ENCODE results near the gene BTRC. TPM values are rescaled to one million over a fixed set of nuclear protein-coding genes. Genes with fewer than 3 reads are reported as not detected.

The BTRC gene
- total and polyA plus RNA-seq, 2 donors (not counting 3 experiments of a cell fraction or from before 2014, with no cell fraction given): 11.6 to 18.5 TPM

DNA sequence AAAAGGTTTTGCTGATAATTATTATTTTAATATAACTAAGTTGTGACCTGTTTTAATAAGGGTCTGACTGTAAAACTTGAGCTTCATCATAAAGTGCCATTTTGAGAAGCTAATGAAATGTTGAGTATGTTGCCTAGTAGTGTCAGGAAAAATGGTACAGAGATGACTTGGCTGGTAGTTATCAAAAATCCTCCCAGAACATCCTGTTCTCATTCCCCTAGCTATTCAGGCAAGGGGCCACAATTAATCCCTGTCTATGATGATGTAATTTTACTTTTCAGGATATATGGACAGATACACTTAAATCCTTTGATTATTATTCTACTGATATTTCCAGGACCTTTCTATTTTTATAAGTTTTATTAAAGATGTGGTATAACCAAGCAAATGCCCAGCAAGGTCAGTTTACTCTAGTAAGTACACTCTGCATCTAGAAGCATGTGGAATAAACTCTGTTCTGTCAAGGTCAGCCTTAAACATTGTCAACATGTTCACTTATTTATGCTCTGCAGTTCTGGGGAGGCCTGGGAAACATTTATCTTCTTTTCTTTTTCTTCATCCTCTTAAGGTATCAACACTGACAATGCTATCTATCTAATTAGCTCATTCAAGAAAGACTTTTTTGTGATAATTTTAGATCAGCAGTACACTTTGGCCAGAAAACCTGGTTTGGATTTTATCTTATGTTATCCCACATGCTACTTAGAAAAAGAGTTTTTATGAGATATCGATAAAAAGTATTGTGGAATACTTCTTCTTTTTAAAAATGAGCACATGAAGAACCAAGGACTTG lies 32.1 kb downstream of the BTRC start:
- dilution Hi-C loops (cut with MboI; ENCODE audit: extremely low pct_ligation_motif_present, low sequenced_read_pairs): no loop called here
- Histone ChIP-seq H3K4me3 (replicated peaks in 1 of 3; ENCODE audit: insufficient read depth in 1 of 3, low read depth in 1 of 3, low read length in 3 of 3) (no peak overlapping the region), H3K4me2 (ENCODE audit: insufficient read depth, low read length) (no peak overlapping the region), H4K20me1 (replicated peaks; ENCODE audit: control insufficient read depth, extremely low read depth, insufficient read depth, low read length) (no peaks in the 10 kb centered on the region), H3K9ac (replicated peaks; ENCODE audit: extremely low read depth, insufficient read depth, low read length) (no peak overlapping the region), H3K36me3 (ENCODE audit: control insufficient read depth in 2 of 2, extremely low read depth in 1 of 2, insufficient read depth in 2 of 2, low read length in 2 of 2) (no peaks in the 10 kb centered on the region), H2AFZ (ENCODE audit: low read depth, low read length) (no peak overlapping the region), H3K27me3 (ENCODE audit: control insufficient read depth in 2 of 2, insufficient read depth in 2 of 2, low read length in 2 of 2) (no peaks in the 10 kb centered on the region), H3K27ac (ENCODE audit: insufficient read depth, low read depth, low read length) (no peak overlapping the region), H3K4me1 (ENCODE audit: control insufficient read depth, extremely low read depth, insufficient read depth, low read length) (no peaks in the 10 kb centered on the region), H3K9me1 (replicated peaks; ENCODE audit: control insufficient read depth, extremely low read depth, insufficient read depth, low read length) (no peaks in the 10 kb centered on the region), H3K9me3 (replicated peaks; ENCODE audit: control insufficient read depth, insufficient read depth, low read length) (no peaks in the 10 kb centered on the region), H3K79me2 (ENCODE audit: control insufficient read depth, insufficient read depth, low read length) (peaks cover 2% of the 10 kb centered on the region)
- DNase-seq (ENCODE audit: low read depth, low spot score): no peak
- TF ChIP-seq EZH2 (IDR thresholded peaks at IDR 0.05; ENCODE audit: borderline replicate concordance, low read depth, low read length, severe bottlenecking) (no peak), CTCF (IDR thresholded peaks at IDR 0.05; ENCODE audit: extremely low read depth in 1 of 2, insufficient read depth in 1 of 2, low read depth in 1 of 2, low read length in 2 of 2) (no peak), MYC (IDR thresholded peaks at IDR 0.05; ENCODE audit: low read depth, low read length) (no peak), MAX (IDR thresholded peaks at IDR 0.05; ENCODE audit: insufficient read depth, insufficient read length) (no peak), GATA2 (IDR thresholded peaks at IDR 0.05; ENCODE audit: insufficient read depth, insufficient read length, low read depth, low read length) (no peak), POLR2AphosphoS5 (IDR thresholded peaks at IDR 0.05; ENCODE audit: insufficient read depth, low read depth, low read length) (no peak), FOS (IDR thresholded peaks at IDR 0.05; ENCODE audit: borderline replicate concordance, insufficient read depth, low read length) (no peak), POLR2A (IDR thresholded peaks at IDR 0.05; ENCODE audit: low read depth, low read length) (no peak), JUN (IDR thresholded peaks at IDR 0.05; ENCODE audit: borderline replicate concordance, insufficient read depth, insufficient read length, low read depth) (no peak)
- CTCF ChIA-PET: interaction anchor here (1.0 to 1.3 kb wide), 6 partner anchors 11 to 119 kb away, joined by 3 to 7 read pairs (median 3); no protein-coding TSS in a partner anchor
- FAIRE-seq: no peak
- no TSS peak for BruUV-seq (replicated peaks)
- intact Hi-C loops (cut with micrococcal nuclease): no loop called here
- POLR2A ChIA-PET: no interaction called here
